AG04450 (cell line): ENCODE measurements around the gene ADCK2. TPM values are rescaled to one million over a fixed set of nuclear protein-coding genes. Genes with fewer than 3 reads are reported as not detected.
"Not testable (repeated sequence)": the region's sequence is repeated elsewhere in the genome, so short reads cannot be mapped to it uniquely, and the experiment has no call there.

Source experiments
- CTCF ChIA-PET: fragments of 300-600, 350-600 bp; formaldehyde crosslinking; extraction: SDS; loops from one replicate; lab custom pipeline; 2022; ENCODE audit warnings: antibody characterized with exemption, inconsistent platforms; lab: Charles Lee
- POLR2A ChIA-PET: fragments of 350-600 bp; formaldehyde crosslinking; extraction: SDS; loops from one replicate; lab custom pipeline; 2021; ENCODE audit warnings: antibody characterized with exemption, inconsistent platforms; lab: Yijun Ruan, JAX
- DNase-seq: peaks from one replicate; pipeline ENCODE4 v3.0.0-alpha.2; 2011; ENCODE audit warnings: low read depth, low spot score
- H3K27ac ChIP-seq: one replicate; pipeline ENCODE4 v1.5.1; 2012; ENCODE audit warnings: low read depth, low read length, control low read depth
- H3K27me3 ChIP-seq: one replicate; pipeline ENCODE4 v1.6.0; 2012; ENCODE audit warnings: low read length; ENCODE audit not compliant: control insufficient read depth, insufficient read depth
- H3K4me3 ChIP-seq: 2 replicates; pipeline ENCODE4 v1.5.1; 2011; ENCODE audit warnings: mild to moderate bottlenecking, low read depth, low read length, control low read depth
- H3K9me3 ChIP-seq: 2 replicates; pipeline ENCODE4 v1.5.1; 2012; ENCODE audit warnings: low read length; ENCODE audit not compliant: control insufficient read depth, insufficient read depth
- polyA plus RNA-seq: library from polyadenylated mRNA; depleted of rRNA; stranded (reverse); fragments of >200 nt; gene quantifications from 2 replicates; pipeline ENCODE4 v1.2.3, GENCODE V29; 2011
- TF ChIP-seq, protein P1 (sequence below): IDR thresholded peaks from 2 replicates; pipeline ENCODE4 v1.5.1; 2011; ENCODE audit warnings: low read depth, low read length, control low read depth, inconsistent platforms

The ADCK2 gene
- polyA plus RNA-seq, 1 experiment, result 8.2 TPM

DNA sequence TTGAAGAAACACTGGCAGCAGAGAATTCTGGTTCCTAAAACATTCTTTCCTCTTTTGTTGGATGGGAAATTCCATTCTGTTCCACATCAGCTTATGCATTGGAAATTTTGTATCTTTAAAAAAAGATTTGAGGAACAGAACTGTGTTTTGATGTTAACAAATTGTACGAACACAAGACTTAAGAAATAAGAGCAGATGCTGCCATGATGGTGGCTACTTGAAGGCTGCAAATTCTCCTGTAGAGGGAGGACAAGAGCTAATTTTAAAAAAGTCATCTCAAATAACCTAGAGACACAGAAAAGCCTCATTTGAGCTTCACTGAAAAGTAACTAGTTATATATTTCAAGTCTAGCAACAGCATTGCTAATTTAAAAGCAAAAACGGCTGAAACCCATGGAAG lies 53.5 kb downstream of the ADCK2 start:
- POLR2A ChIA-PET, result no interaction called here
- Histone ChIP-seq H3K27ac (no peak overlapping the region), H3K9me3 (no peaks in the 10 kb centered on the region), H3K27me3 (no peaks in the 10 kb centered on the region), H3K4me3 (no peak overlapping the region)
- TF ChIP-seq, protein P1, sequence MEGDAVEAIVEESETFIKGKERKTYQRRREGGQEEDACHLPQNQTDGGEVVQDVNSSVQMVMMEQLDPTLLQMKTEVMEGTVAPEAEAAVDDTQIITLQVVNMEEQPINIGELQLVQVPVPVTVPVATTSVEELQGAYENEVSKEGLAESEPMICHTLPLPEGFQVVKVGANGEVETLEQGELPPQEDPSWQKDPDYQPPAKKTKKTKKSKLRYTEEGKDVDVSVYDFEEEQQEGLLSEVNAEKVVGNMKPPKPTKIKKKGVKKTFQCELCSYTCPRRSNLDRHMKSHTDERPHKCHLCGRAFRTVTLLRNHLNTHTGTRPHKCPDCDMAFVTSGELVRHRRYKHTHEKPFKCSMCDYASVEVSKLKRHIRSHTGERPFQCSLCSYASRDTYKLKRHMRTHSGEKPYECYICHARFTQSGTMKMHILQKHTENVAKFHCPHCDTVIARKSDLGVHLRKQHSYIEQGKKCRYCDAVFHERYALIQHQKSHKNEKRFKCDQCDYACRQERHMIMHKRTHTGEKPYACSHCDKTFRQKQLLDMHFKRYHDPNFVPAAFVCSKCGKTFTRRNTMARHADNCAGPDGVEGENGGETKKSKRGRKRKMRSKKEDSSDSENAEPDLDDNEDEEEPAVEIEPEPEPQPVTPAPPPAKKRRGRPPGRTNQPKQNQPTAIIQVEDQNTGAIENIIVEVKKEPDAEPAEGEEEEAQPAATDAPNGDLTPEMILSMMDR, result peak; percentile 51
- DNase-seq, result no peak
- CTCF ChIA-PET, result interaction anchor here (0.6 to 1.5 kb wide), 14 partner anchors 12 to 928 kb away, joined by 3 to 7 read pairs (median 4); no protein-coding TSS in a partner anchor

DNA sequence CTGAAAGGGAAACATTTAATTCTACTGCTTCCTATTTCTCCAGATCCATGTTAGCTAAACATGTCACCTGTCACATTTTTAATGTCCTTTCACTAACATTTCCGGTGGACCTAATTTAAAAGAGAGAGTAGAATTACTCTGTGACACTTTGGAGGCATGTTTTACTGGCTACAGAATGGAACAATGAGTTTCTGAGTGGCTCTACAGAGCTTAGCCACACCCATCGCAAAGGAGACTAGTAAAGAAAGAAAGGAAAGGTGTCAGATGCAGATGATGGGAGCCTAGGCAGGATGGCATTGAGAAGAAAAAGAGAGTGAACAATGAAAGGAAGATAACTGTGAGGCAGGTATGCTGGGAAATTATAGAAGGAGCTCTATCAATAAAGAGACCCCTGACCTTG lies 59.7 kb downstream of the ADCK2 start:
- H3K4me3 ChIP-seq, result no peak overlapping the region
- H3K27me3 ChIP-seq, result no peaks in the 10 kb centered on the region
- CTCF ChIA-PET, result no interaction called here
- no peak overlapping the region for H3K27ac ChIP-seq
- no peaks in the 10 kb centered on the region for H3K9me3 ChIP-seq
- DNase-seq, result no peak
- TF ChIP-seq, protein P1, result no peak
- POLR2A ChIA-PET, result no interaction called here

DNA sequence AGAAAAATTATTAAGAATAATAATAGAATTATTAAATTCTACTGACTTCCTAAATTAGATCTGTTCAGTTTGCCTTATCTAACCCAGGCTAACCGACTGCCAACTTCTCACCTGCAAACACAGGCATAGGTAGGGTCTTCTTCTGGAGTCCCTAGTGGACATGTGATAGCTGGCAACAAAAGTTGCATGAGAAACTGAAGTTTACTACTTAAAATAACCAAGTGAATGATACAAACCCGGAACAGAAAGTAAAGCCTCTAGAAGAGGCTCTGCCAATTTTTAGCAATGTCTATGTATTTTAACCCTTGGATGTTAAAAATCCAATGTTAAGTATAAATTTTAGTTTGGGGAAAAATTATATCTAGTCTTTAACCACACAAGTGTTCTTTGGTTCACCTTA lies 61.4 kb downstream of the ADCK2 start:
- no peak overlapping the region for H3K4me3 ChIP-seq
- CTCF ChIA-PET, result no interaction called here
- H3K27ac ChIP-seq, result no peak overlapping the region
- TF ChIP-seq, protein P1, result no peak
- no peak for DNase-seq
- H3K9me3 ChIP-seq, result no peaks in the 10 kb centered on the region
- no peaks in the 10 kb centered on the region for H3K27me3 ChIP-seq
- POLR2A ChIA-PET, result no interaction called here

DNA sequence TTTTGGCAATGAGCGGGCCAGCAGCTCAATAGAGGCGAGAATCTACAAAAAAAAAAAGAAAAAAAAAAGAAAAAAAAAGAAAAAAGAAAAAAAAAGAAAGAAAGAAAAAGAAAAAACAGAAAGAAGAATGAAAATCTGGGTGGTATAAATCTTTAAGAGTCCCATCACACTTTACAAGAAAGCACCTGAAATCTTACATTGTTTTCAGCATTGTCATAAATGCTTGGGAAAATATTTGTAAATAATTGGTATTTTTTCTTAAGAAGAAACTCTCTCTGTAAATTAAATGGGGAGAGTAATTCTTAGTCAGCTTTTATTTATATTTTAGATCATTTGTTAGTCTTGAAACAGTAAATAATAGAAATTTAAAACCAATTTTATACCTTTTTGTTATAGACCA lies 62.0 kb downstream of the ADCK2 start:
- no peak overlapping the region for H3K27ac ChIP-seq
- H3K27me3 ChIP-seq, result no peaks in the 10 kb centered on the region
- no peak for DNase-seq
- TF ChIP-seq, protein P1, result no peak
- no peaks in the 10 kb centered on the region for H3K9me3 ChIP-seq
- POLR2A ChIA-PET, result no interaction called here
- no peak overlapping the region for H3K4me3 ChIP-seq
- CTCF ChIA-PET, result interaction anchor here (1.3 kb wide), 1 partner anchor 799 kb away, joined by 3 read pairs; no protein-coding TSS in a partner anchor

DNA sequence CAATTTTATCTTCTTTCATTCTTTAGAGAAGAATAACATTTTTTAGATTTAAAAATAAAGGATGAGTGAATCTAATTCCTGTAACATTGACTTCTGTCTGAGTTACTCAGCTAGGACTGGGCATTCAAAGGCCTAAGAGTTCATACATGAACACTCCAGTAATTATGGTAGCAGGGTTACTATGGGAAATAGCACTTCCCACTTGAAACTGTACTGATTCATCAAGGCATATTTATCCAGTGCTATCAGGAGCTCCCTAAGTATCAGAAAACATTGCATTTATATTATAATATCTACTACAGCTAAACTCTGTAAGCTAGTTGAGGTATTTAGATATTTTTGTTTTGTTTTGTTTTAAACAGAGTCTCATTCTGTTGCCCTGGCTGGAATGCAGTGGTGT lies 65.5 kb downstream of the ADCK2 start:
- Histone ChIP-seq H3K4me3 (no peak overlapping the region), H3K9me3 (no peaks in the 10 kb centered on the region), H3K27ac (no peak overlapping the region), H3K27me3 (no peaks in the 10 kb centered on the region)
- CTCF ChIA-PET, result interaction anchor here (1.7 kb wide), 2 partner anchors 12 to 72 kb away, joined by 5 to 7 read pairs; no protein-coding TSS in a partner anchor
- POLR2A ChIA-PET, result no interaction called here
- TF ChIP-seq, protein P1, result no peak
- no peak for DNase-seq

DNA sequence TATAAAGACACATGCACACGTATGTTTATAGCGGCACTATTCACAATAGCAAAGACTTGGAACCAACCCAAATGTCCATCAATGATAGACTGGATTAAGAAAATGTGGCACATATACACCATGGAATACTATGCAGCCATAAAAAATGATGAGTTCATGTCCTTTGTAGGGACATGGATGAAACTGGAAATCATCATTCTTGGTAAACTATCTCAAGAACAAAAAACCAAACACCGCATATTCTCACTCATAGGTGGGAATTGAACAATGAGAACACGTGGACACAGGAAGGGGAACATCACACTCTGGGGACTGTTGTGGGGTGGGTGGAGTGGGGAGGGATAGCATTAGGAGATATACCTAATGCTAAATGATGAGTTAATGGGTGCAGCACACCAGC lies 70.5 kb downstream of the ADCK2 start:
- POLR2A ChIA-PET, result not testable (repeated sequence)

More for the DNA sequence above, 70.5 kb downstream of the ADCK2 start:
- not testable (repeated sequence) for H3K27ac ChIP-seq, H3K9me3 ChIP-seq, H3K4me3 ChIP-seq, DNase-seq, H3K27me3 ChIP-seq
- CTCF ChIA-PET, result interaction anchor here (0.9 to 2.1 kb wide), 2 partner anchors 17 to 68 kb away, joined by 4 to 8 read pairs; no protein-coding TSS in a partner anchor
